IPS DF 4.7 (cell line): ENCODE measurements around the gene INPP5A.
"Not testable (repeated sequence)": the region's sequence is repeated elsewhere in the genome, so short reads cannot be mapped to it uniquely, and the experiment has no call there.

Experiments used
- DNase-seq: peaks from one replicate; pipeline ENCODE4 v3.0.0-alpha.2; 2013; ENCODE audit warnings: low spot score; ENCODE audit errors: extremely low read depth

Gene INPP5A

DNA sequence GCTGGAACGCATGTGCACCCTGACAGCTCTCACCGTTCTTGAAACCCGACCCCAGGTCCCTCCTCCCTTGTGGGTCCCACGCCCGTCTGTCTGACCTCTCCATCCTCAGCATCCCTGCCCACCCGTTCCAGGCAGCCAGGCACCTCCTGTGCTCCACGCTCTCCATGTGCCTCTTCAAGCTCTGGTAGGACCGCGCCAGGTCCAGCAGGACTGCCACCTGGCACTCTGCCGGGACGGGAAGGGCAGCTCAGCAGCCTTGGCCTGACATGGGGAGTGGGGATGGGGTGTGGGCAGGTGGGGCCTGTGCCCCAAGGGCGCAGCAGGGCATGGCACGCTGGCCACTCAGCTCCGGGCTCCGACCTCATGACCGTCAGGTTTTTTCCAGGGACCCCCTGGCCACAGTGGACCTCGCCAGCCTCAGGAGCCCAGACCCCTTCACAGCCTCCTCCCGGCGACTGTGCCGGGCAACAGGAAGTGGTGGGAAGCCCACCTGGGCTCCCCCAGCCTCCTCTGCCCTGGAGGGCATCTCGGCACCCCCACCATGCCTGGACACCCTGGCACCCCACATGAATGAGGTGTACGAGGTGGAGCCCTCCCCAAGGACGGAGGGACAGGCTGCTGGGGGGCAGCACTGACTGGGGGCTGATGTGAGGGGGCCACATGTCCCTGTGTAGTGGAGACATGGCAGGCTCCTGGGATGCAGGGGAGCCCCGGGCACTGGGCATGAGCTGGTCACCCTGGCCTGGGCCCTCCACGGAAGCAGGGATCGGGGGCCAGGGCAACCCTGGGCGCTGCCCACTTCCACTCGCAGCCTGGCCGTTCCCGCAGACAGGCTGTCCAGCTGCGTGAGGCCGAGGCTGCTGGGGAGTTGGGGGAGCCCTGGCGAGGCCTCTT, 273.5 kb downstream of the INPP5A start:
- DNase-seq = no peak

DNA sequence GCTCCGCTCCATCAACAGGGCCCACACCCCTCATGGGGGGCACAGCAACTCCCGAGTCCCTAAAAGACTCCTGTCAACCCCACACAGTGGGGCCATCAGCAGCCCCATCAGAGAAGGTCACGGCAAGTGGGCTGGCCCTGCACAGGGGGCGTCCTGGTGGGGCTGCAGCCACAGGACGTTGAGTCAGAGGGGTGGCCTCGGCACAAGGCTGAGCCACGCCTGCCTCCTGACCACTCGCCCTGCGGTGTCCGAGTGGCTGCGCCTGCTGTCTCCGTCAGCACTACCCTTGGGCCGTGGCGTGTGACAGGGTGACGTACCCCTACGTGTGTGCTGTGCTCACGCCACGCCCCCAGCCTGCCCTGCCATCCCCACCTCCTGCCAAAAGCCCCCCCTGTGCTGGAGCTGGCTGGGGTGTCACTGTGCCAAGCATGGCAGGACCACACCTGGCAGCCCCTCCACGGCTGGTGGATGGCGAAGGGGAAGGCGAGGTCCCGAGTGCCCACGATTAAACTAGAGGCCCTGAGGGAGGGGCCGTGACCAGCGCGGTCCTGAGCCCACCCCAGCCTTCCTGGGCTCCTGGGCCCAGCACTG, 274.4 kb downstream of the INPP5A start:
- no peak for DNase-seq

DNA sequence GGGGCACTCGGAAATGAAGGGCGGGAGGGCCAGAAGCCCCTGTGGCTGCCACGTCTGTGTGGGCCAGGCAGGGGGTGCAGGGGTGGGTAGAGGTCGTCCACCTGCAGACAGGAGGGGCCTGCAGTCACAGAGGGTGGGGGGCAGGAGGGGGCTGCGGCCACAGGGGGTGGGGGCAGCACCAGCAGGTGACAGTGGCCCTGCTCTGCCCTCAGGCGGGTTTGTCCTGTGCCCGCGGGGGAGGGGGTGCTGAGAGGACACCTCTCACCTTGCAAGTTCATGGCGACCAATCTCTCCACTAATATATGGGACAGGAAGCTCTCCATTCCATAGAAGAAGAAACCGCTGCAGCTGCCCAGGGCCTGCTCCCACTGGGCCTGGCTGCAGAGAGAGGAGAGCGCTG, 274.9 kb downstream of the INPP5A start:
- DNase-seq = no peak

DNA sequence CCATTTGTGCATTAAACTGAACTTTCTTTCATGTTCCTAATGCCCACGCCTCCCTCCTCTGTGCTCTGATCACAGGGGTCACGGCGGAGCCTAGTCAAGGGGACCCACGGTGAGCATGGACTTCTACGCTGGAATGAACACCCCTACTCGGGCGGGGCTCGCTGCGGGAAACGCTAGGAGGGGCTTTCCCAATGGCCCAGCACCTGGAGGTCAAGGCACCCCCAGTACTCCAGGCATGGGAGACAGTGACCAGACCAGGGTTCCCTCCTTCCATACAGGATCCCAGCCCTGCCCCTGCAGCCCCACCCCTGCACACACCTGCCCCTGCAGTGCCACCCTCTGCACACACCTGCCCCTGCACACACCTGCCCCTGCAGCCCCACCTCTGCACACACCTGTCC, 275.4 kb downstream of the INPP5A start:
- DNase-seq = no peak

DNA sequence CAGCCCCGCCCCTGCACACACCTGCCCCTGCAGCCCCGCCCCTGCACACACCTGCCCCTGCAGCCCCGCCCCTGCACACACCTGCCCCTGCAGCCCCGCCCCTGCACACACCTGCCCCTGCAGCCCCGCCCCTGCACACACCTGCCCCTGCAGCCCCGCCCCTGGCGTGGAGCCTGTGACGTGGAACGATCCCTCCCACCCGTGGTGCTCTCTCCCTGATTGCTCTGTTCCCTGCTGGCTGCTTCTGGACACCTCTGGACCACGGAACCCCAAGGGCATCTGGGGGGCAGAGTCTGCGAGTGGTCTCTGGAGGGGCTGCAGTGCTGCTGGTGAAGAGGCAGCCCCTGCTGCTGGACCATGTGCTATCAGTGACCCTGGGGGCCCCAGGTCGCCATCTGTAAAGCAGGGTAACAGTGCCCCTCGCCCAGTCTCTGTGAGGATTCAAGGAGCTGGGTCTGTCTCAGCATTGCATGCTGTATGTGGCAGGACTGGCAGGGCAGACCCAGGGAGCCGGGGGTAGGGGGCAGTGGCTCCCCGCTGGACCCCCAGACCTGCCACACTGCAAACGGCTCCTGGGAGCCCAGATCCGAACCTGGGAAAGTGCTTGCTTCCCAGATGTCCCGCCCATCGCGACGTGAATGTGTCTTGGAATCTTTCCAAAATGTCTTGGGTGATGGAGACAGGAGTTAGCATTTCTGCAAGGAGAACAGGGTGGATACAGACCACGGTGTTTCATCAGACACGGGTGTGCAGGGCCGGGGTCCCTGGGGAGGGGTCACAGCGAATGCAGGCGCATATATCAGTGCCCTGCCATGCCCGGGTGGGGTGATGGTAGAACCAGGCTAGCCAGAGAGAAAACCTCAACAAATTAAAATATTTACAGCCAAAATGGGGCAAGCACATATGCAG, 276.2 kb downstream of the INPP5A start:
- no peak for DNase-seq

DNA sequence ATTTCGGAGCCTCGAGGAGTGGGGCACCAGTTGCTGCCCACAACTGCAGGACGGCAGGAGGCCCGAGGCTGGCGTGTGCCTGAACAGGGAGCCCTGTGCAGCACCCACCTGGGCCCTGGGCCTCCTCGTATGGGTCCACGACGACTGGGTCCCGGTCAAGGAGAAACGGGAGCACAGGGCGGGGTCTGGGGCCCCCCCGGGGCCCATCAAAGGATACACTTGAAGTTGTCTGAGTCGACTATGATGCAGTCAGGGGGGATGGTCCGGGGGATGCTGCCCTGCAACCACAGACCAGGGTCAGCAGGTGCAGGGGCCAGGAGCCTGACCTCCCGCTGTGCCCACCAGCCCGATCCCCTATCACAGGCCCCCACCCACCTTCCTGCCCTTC, 276.9 kb downstream of the INPP5A start:
- DNase-seq = no peak

DNA sequence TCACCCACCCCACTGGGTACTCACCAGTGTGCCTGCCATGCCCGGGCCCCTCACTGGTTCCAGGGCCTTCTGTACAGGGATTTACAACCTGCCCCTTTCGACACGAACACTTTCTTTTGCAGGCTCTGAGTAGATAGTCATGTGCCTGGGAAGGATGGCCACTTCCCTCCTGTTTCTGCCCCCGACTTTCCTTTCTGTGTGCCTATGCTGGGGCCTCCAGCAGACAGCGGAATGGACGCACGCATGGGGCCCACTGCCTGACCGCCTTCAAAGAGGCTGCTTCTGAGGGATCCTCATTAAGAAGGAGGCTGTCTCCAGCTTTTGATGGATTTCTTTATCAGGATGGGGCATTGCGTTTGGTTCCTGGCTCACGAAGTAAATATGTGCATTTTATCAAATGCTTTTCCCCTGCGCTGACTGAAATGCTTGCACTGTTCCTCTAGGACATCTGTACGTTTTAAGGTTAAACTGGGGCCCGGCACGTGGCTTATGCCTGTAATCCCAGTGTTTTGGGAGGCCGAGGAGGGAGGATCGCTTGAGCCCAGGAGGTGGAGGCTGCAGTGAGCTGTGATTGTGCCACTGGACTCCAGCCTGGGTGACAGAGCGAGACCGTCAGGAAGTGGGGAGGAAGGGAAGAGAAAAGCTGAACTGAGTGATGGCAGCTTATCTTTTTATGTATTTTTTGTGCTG, 277.7 kb downstream of the INPP5A start:
- DNase-seq = no peak

DNA sequence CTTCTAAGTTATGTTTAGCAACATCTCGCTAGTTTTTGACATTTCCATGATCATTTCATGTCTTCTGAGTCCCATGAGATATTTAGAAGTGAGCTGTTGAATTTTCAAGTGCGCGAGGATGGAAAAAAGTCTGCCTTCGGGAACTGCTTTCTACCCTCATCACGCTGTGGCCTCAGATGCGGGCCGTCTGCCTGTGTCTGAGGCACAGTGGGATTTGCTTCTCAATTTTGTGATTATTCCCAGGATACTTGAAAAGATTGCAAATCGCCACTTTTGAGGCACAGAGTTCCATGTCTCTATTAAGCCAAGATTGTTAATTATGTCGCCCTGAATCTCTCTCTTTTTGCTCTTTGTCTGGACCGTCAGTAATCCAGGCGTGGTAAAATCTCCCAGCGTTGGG, 279.1 kb downstream of the INPP5A start:
- no peak for DNase-seq

DNA sequence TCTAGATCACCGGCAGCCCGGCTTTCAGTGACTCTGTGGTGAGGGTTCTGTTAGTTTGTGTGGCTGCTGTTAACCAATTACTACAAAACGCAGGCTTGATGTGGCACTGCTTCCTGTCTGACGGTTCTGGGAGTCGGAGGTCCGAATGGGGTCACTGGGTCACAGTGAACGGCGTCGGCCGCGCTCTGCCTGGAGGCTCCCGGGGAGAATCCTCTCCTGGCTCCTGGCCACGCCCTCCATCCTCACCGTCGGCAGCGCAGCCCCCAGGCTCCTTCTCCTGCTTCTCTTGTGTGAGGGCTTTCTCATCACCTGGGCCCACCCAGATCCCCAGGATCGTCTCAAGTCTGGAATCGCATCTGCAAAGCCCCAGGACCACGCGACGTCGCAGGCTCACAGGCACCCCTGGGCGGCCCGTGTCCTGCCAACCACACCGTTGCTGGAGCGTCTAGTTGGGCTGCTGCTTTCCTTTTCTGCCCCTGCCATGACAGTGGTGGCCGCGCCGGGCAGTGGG, 280.2 kb downstream of the INPP5A start:
- no peak for DNase-seq

DNA sequence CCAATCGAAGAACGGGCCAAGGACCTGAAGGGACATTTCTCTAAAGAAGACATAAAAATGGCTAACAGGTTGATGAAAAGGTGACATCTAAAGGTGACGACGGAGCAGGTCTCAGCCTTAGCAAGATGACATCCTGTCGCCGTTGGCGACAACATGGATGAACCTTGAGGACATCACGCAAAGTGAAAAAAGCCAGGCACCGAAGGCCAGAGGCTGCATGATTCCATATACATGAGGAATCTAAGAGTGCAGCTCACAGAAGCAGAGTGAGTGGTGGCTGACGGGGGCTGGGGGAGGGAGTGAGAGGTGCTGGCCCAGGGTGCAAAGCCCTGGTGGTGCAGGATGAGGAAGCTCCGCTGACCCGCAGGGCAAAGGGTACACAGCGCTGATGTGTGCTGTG, 282.5 kb downstream of the INPP5A start:
- no peak for DNase-seq

DNA sequence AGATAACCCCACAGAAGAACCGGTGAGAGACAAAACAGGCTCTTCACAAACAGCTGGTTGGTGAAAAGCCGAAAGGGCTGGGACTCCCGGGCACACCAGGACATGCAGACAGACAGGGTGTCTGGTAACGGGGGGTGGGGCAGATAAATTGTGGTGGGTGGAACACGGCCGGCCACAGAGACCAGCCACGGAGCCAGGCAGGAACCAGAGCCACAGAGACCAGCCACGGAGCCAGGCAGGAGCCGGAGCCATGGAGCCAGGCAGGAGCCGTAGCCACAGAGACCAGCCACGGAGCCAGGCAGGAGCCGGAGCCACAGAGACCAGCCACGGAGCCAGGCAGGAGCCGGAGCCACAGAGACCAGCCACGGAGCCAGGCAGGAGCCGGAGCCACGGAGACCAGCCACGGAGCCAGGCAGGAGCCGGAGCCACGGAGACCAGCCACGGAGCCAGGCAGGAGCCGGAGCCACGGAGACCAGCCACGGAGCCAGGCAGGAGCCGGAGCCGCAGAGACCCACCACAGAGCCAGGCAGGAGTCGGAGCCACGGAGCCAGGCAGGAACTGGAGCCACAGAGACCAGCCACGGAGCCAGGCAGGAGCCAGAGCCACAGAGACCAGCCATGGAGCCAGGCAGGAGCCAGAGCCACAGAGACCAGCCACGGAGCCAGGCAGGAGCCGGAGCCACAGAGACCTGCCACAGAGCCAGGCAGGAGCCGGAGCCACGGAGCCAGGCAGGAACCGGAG, 288.4 kb downstream of the INPP5A start:
- not testable (repeated sequence) for DNase-seq

DNA sequence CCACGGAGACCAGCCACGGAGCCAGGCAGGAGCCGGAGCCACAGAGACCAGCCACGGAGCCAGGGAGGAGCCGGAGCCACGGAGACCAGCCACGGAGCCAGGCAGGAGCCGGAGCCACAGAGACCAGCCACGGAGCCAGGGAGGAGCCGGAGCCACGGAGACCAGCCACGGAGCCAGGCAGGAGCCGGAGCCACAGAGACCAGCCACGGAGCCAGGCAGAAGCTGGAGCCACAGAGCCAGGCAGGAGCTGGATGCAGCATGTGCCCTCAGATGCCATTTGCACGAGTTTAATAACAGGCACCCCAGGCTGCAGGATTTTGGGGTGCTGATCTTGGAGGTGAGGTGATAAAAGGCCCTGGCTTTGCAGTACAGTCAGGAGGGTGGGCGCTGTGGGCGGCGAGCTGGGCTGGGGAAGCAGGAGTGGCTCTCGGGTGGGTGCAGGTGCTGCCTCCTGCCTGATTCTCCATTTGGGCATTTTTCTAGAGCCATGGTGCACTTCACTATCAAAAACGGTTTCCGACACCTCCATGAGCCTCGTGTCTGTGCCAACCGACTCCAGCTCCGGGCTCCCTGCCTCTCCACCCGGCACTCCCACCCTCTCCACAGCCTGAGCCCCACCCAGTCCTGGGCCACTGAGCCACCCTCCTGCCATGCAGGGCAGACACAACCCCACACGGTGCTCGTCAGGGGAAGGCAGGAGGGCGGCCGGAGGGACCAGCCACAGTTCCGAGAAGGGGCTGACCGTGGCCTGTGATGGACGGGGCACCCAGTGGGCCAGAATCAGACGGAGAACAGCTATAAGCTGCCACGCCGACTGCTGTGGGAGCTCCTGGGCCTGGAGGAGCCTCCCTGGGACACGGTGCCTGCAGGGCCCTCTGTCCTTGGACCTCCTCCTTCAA, 289.2 kb downstream of the INPP5A start:
- DNase-seq = no peak

DNA sequence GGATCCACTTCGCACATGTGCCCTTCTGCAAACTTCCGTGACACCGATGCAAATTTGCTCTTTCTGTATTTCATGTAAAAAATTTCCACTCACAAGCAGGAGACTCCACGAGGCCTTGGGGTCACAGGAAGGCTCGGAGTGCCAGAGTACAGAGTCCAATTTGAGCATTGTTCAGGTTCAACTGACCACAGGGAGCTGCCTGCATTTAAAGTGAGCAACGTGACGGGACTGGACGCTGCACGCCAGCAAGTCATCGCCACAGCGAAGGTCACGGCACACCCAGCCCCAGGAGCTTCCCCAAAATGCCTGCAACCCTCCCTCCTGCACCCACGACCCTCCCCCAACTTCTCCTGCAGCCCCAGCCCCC, 289.8 kb downstream of the INPP5A start:
- no peak for DNase-seq

DNA sequence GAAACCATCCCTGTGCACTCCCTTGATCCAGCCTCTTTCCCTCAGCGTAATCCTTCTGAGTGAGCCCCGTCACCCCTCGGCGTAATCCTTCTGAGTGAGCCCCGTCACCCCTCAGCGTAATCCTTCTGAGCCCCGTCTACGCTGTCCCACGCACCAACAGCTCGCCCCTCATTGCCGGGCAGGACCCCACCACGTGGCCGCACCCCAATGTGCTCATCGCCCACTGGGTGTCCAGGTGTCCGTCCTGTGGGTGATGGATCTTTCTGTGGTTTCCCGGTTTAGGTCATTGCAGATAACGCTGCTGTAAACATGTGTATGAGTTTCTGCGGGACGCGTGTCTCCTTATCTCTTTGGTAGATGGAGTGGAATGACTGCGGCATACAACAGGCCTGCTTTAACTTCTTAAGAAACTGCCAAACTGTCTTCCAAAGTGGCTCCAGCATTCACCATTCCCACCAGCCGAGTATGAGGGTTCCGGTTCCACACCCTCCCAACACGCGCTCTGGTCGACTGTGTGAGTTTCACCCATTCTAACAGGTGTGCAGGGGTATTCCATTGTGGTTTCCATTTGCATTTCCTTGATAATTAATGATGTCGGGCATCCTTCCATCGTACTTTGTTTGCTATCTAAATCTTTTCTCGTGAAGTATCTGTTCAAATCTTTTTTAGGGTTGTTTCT, 290.4 kb downstream of the INPP5A start:
- DNase-seq = no peak

DNA sequence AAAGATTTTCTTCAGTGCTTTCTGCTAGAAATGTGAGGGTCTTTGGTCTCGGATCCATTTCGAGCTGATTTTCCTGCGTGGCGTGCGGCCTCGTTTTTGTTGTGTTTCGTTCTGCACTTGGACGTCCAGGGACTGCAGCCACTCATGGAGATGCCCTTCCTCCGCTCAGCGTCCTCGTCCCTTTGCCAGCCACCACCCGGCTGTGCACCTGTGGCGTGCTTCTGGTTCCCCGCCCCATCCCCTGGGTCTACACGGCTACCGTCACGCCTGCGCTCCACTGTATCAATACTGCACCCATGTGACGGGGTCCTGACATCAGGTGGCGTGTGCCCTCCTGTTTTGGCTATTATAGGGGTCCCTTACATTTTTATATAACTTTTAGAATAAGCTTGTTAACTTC, 291.1 kb downstream of the INPP5A start:
- DNase-seq = no peak

DNA sequence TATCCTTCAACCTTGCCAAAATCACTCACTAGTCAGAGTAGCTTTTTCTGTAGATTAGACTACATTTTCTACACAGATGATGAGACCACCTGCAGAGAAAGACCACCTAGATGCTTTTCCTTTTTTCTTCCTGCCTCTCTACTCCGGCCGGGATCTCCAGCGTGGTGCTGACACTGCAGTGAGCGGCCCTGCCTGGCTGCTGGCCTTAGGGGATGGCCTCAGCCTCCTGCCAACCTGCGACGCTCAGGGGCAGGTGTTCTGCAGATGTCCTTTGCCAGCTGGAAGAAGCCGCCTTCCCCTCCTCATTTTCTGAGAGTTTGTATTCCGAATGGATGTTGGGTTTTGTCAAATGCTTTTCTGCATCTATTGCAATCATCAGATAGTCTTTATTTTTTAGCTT, 291.8 kb downstream of the INPP5A start:
- DNase-seq = no peak

DNA sequence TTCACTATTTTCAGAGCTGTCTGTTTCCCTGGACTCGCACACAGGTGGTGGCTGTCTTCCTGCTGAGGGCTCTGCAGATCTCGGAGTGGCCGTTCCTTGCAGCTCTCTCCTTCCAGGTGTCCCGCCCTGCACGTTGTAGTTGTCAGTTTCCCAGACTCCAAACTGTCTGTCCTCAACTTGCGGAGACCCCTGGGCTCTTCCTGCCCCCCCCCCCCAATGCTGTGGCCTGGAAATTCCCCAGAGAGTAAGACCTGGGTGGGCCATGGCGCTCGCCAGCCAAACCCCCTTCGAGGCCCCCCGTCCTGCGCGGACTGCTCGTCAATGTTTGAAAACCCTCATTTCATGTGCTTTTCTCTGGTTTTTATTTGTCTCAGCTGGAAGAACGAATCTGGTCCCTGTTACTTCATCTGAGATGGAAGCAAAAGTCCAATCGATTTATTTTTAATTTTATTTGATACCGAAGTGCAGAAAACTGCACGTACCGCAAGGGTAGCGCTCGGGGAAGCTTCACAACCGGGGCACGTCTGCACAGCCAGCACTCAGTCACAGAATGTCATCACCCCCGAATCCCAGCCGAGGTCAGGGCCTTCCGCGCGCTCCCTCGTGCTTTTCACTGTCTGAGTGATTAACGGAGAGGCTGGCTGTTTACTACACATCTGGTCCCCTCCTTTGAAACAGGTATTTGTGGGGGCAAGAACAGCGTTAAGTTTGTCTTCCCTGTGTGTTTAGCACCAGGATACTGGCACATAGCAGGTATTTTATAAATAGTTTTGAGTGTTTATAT, 294.8 kb downstream of the INPP5A start:
- no peak for DNase-seq
